SIG-M5 treated with dmso at 0.1 percent for 504 hours (cell line): Measurements from ENCODE around the gene PLPPR2.
"Not testable (repeated sequence)": the region's sequence is repeated elsewhere in the genome, so short reads cannot be mapped to it uniquely, and the experiment has no call there.

Experiments
- DNase-seq: peaks from one replicate; lab custom pipeline; 2025; ENCODE audit not compliant: unreplicated experiment; lab: John Stamatoyannopoulos, UW

PLPPR2 gene

GRCh38 chr19:11355160-11356073 is at the start of gene PLPPR2:
Gene PLPPR2 (plus strand): TSS chr19:11355432. CDS start chr19:11357674, 2,242 bp downstream.
- peak; percentile 85 for DNase-seq

GRCh38 chr19:11306337-11306736 is 48.9 kb upstream of the PLPPR2 start:
- no peak for DNase-seq

GRCh38 chr19:11320278-11320995 is 34.8 kb upstream of the PLPPR2 start:
- peak; percentile 70 for DNase-seq

- no peak for DNase-seq
Measured at GRCh38 chr19:11321191-11322126, 33.8 kb upstream of the PLPPR2 start.

GRCh38 chr19:11322269-11323024 is 32.8 kb upstream of the PLPPR2 start:
- peak; percentile 66 for DNase-seq

- DNase-seq: no peak
Measured at GRCh38 chr19:11323601-11324078, 31.6 kb upstream of the PLPPR2 start.

- DNase-seq: peak; percentile 99
Measured at GRCh38 chr19:11324079-11324661, 31.1 kb upstream of the PLPPR2 start.

- DNase-seq: no peak
Measured at GRCh38 chr19:11324748-11325389, 30.4 kb upstream of the PLPPR2 start.

- no peak for DNase-seq
Measured at GRCh38 chr19:11325544-11325943, 29.7 kb upstream of the PLPPR2 start.

- no peak for DNase-seq
Measured at GRCh38 chr19:11330127-11330526, 25.1 kb upstream of the PLPPR2 start.

- no peak for DNase-seq
Measured at GRCh38 chr19:11331502-11331901, 23.7 kb upstream of the PLPPR2 start.

GRCh38 chr19:11332822-11333221 is 22.4 kb upstream of the PLPPR2 start:
- DNase-seq: no peak

- DNase-seq: not testable (repeated sequence)
Measured at GRCh38 chr19:11333838-11334237, 21.4 kb upstream of the PLPPR2 start.

- DNase-seq: no peak
Measured at GRCh38 chr19:11335449-11336146, 19.6 kb upstream of the PLPPR2 start.

- DNase-seq: no peak
Measured at GRCh38 chr19:11337080-11337479, 18.2 kb upstream of the PLPPR2 start.

GRCh38 chr19:11338121-11338520 is 17.1 kb upstream of the PLPPR2 start:
- DNase-seq: no peak

GRCh38 chr19:11338569-11339253 is 16.5 kb upstream of the PLPPR2 start:
- DNase-seq: peak; percentile 47
